Stimulated activated CD4-positive, alpha-beta T cell treated with anti-CD3 and anti-CD28 coated beads, Interleukin-1b, Interleukin-23, amount 100 ng/mL, for 48 hours (primary cell): ENCODE data around the gene ARHGEF1.

Experiments used
- DNase-seq: peaks from one replicate; pipeline ENCODE4 v3.0.0-alpha.2; 2020

The ARHGEF1 gene

DNA sequence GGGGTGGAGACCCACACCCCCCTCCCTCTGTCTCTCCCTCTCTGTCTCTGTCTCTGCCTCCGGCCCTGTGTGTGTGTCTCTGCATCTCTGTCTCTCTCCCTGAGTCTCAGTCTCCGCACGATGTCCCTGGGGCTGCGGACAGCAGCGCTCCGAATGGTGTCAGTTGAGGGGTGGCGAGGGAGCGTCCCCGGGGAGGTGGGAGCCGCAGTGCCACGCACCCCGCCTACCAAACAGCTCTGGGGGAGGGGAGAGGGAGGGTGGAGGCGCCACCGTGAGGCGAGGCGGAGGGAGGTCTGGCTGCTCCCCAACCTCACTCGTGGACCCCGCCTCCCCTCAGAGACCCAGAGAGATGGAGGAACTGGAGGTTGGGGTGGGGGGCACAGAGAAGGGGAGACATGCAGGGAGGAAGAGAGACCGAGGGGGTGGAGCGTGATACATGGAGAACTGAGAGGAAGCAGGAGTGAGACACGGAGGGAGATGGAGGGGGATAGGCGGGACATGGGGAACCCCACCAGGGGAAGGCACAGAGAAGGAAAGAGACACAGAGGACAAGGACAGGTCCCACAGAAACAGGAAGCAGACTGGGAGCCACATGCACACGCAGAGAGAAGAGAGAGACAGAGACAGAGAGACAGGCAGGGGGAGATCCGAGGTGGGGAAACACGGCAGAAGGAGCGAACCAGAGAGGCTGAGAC is 38.0 kb downstream of the ARHGEF1 start:
- no peak for DNase-seq

DNA sequence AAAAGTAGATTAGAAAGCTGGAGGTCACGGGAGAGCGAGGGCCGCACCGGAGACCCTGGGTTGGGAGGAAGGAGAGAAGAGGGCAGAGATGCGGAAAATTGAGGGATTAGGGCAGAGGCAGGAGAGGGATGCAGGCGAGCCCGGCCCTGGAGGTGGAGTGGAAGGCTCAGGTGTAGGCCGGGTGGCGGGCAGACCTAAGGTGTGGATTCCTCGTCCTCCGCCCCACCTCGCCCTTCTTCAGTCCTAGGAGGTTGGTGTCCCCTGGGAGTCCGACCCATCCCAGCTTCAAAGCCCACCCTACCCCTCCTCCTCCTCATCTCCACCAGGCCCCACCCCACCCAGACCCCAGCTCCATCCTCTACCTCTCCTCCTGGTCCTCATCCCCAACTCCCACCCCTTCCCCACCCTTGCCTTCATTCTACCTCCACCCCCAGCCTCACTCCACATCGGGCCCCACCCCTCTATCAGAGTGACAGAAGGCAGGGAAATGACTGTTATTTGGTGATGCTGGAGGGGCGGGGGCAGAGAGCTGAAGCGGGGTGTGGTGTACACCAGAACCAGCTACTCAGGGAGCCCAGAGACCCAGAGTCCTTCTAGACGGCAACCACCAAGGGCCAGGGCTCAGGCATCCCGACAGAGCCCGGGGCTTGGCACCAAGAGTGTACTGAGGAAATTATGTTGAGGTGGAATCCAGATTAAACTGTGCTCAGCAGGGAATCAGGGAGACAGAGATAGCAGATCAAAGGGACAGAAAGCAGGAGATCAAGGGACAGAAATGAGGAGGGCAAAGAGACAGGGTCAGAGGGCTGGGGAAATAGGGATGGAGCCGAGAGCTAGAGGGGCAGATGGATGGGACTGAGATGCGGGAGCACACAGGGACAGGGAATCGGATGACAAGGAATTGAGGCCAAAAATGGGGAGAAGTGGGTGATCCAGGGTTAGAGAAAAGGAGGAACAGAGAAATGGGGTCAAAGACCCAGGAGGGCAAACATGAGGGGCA is 38.9 kb downstream of the ARHGEF1 start:
- no peak for DNase-seq

DNA sequence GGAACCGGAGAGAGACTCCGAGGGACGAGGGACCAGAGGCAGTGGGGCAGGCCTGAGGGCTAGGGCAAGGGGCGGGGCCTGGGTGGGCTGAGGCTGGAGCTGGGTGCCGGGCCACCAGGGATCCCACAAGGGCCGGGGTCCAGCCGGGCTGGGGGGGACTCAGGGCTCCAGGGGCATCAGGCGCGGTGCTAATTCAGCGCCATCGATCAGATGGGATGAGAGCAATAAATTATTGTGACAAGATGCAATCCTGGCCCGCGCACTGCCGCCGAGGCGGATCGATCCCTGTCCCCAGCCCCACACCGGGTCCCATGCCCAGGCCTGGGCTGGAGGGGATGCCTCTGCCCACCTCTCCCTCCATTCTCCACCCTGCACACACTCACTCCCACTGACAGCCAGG is 39.6 kb downstream of the ARHGEF1 start:
- no peak for DNase-seq

DNA sequence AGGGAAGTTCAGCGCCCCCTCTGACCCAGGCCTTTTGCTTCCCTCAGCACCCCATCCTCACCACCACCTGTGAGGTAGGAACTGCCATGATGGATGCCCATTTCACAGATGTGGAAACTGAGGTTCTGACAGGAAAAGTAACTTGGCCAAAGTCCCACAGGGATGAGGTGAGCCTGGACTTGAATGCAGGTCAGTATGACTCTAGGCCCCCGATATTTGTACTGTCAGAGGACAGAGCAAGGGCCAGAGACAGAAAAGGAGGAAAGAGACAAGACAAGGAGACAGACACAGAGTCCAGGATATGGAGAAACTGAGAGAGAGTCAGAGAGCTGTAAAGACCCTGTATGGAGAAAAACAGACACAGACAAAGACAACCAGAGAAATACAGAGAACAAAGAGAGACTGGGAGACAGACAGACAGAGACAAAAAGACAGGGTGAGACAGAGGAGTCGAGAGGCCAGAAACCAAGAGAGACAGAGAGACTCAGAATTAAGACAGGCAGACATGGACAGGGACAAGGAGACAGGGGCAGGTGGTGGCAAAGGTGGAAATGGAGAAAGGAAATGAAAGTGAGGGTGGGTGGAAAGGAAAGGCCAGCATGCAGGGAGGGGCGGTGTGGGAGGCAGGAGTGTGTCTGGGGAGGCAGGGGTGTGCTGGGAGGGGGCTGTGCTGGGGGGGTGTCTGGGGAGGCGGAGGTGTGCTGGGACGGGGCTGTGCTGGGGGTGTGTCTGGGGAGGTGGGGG is 40.2 kb downstream of the ARHGEF1 start:
- no peak for DNase-seq

DNA sequence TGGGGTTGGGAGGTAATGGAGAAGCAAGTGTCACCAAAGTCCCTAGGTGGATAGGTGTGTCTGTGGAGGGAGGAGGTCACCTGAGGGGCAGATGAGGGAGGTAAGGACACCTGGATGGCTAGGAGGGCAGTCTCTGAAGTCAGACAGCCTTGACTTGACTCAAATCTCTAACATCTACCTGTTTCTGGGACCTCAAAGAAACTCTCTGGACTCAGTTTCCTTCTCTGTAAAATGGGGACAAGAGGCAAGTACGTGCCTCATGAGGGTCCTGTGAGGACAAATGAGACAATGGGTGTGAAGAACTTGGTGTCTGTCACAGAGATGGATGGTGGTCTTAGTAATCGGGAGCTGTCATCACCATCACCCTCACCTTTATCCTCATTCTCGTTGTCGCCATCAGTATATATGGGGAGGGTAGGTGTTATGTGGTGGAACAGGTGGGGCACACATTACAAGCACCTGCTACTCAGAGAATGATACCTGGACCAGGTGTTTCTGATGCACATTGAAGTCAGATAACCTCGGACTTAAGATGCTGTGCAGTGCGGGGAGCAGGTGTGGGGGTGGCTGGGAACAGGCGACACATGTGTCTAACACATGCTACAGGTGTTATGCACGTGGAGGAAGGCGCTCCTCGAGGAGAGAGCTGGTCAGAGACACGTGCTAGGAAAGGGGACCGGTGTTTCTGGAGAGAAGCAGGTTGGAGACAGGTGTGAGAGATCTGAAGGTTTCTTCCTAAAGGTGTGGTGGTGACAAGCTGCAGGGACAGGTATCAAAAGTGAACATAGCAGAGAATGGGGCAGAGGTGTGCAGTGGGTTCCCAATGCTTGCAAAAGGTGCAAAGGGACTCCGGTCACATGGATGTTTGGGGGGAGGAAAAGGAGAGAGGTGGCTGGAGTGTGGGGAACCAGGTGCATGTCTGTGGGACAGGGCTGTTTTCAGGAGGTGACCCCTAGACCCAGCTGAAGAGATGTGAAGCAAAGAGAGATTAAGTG is 41.5 kb downstream of the ARHGEF1 start:
- no peak for DNase-seq

DNA sequence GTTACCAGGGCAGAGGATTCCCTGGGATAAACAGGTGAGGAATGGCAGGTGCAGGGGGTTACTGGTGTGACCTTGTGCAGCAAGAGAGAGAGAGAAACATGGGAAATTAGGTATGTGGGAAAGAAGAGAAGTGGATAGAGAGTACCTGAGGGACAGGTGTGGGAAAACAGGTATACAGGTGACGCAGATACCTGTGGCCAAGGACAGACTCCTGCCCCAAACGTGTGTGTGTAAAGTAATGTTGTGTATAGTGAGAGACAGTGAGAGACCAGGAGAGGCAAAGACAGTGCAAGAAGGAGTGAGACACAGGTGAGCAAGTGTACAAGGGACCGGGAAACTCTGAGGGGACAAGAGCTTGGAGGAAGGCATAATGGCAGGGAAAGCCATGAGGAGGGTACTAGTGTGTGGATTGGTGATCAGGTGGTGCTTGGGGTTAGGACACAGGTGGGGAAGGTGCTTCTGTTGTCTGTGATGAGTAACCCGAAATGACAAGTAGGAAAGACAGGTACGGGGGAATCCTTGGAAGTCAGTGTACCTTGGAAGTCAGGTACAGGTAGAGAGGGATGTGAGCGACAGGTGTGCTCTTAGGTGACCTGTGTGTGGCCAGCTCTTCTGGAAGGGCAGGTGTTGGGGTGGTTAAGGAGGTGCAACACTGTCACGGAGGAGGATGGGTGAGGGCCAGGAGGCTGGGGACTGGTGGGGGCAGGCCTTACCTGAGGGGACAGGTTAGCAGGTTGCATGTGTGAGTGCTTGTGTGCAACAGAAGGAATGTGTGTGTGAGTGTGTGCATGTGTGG is 42.4 kb downstream of the ARHGEF1 start:
- no peak for DNase-seq

DNA sequence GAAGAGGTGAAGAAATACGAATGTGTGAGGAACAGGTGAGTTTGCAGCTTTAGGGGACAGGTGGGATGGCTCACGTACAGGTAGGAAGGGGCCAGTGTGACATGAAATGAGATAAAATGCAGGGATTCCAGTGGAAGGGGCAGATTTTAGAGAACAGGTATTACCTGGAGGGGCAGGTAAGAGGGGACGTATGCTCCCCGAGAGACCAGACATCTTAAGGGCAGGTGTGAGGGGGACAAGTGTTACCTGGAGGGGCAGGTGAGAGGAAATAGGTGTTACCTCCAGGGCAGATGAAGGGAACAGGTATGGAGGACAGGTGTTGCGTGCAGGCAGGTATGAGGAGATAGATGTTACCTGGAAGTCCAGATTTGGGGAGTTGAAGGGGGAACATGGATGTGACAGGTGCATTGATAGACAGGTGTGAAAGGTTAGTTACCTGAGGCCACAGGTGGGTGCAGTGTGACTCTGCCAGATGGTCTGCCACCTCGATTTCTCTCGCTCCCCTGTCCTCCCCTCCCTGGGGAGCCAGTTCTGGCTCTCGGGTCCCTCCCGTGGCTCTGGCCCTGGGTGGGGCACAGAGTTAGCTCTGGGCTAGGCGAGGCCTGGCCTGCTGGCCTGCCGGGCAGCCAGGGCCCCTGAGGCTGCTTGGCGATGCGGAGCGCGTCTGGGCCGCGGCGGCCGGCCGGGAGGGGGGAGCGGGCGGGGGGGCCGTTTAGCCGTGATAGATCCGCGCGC is 43.2 kb downstream of the ARHGEF1 start:
- no peak for DNase-seq

DNA sequence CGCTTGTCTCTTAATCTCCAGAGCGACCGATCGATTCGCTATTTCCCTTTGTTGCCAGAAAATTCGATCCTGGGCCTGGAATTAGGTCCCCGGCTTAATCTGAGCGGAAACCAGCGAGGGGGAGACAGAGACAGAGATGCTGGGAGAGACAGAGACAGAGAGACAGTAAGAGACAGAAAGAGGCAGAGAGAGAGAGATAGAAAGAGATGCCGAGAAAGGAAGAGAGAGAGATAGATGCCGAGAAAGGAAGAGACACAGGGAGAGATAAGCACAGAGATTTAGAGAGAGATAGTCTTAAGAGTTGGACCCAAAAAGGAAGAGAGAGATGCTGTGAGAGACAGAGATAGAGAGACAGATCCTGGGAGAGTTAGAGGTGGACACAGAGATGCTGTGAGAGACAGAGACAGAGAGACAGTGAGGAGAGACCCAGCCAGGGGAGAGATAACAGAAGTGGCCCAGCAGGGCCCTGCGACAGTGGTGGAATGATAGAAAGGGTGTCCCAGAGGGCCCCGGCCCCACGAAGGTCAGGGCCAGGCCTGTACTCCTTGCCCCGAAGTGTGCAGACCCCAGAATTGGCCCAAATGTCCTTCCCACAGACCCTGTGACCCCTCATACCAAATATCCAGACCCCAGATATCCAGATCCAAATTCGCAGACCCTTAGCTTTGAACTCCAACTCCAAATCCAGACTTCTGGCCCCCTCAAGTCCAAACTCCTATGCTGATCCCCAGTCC is 43.9 kb downstream of the ARHGEF1 start:
- no peak for DNase-seq

DNA sequence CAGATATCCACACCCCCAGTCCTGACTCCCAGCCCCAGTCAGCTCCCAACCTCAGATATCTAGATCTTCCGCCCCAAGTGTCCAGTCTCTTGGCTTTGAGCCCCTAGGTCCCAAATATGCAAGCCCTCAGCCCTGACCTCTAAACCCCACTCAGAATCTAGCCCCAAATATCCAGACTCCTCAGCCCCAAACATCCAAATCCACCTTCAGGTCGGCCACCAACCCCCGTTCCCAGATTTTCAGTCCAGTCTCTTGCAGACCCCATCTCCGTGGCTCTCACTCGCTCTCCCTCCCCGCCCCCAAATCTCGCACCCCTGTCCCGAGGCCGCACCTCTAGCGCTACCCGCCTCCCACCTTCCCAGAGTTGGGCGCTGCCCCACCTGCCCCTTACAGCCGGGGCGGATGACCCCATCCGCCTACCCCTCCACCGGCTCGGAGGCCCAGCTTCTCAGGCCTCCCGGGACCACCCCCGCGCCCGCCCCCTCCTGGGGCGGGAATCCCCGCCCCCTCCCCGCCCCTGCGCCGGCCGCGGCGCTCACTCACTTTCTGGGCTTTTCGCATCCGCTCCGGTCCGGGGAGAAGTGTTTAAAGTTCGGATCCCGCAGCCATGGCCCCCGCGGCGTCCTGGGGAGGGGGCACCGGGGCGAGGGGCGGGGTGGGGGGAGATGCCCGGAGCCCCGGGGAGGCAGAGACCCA is 44.7 kb downstream of the ARHGEF1 start:
- DNase-seq: no peak

DNA sequence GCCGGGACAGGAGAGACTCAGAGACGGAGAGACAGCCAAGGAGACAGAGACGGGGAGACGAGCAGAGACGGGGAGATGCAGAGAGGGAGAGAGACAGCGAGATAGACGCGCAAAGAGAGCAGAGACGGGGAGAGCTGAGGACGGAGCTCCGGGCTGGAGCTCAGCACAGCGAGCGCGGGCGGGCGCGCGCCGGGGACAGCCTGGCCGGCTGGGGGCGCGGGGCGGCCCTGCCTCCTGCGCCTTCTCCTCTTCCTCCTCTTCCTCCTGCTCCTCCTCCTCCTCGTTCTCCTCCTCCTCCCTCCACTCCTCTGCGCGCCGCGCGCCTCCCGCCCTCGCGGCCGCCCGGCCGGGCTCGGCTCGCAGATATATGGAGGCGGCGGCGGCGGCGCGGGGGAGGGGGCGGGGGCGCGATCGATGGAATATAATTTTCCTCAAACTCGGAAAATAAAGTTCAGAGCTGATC is 45.3 kb downstream of the ARHGEF1 start, which contains the start of gene ERFL:
ERFL (minus strand) TSS at position 229 of the 463 bp plus-strand sequence. CDS start 15,530 bp downstream, outside the sequence.
- no peak for DNase-seq

DNA sequence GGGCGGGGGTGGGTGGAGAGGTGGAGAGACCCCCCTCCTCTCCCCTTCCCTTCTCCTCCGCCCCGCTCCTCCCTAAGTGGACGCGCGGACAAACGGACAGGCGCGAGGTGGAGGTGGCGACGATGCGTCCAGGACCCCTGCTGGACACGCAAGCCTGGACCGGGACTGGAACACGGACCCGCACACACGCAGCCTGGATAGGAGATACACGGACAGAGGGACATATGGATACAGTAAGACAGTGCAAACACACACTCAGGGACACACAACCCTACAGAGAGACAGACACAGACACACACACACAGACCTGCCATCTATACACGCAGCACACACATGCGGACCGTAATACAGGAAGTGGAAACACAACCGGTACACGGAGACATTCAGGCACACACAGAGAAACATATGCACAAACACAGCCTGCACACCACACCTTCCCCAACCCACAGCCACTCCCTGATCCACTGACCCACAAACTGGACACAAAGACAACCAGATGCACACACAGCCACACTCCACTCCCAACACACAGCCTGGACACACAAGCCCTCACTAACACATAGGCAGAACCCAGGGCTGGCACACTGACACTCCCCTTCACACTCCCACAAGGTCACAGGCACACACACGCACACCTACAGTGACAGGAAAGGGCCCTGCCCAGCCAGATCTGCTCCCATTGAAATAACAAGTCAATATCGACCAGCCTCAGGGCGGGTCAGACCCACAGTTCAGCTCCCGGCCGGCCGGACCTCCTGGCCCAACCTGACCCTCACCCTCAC is 46.0 kb downstream of the ARHGEF1 start:
- DNase-seq: no peak

DNA sequence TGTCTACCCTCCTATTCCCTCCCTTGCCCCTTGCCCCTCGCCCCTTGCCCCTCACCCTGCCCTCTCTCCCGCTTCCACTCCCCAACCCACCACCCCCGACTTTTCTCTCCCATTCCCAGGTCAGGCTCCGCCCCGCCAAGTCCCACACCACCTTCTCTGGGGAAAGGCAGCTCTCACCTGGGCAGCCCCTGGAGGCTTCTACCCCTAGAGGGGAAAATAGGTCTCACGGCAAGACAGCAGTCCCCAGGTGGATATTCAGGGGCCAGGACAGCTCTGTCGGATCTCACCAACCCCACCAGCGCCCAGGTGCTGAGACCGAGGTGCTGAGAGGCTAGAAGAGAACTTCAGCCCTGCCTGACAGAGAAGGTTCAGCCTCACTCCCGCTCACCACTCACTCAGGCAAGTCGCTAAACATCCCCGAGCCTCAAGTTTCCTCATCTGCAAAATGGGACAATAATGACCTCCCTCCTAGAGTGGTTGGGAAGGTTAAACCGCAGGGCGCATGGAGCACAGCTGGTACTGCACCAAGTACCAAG is 46.6 kb downstream of the ARHGEF1 start:
- no peak for DNase-seq

DNA sequence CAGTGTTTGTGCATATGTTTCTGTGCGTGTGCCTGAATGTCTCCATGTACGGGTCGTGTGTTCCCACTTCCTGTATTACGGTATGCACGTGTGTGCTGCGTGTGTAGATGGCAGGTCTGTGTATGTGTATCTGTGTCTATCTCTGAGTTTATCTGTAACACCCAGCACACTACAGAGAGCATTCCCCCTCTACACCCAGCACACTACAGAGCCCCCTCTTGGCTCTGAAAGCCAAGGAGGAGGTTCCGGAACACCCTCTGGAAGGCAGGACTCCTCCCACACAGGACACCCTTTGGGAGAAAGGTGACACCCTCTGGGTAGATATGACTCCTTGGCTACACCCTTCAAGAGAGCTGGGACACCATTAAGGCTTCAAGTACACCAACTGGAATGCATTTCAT is 47.3 kb downstream of the ARHGEF1 start:
- no peak for DNase-seq

DNA sequence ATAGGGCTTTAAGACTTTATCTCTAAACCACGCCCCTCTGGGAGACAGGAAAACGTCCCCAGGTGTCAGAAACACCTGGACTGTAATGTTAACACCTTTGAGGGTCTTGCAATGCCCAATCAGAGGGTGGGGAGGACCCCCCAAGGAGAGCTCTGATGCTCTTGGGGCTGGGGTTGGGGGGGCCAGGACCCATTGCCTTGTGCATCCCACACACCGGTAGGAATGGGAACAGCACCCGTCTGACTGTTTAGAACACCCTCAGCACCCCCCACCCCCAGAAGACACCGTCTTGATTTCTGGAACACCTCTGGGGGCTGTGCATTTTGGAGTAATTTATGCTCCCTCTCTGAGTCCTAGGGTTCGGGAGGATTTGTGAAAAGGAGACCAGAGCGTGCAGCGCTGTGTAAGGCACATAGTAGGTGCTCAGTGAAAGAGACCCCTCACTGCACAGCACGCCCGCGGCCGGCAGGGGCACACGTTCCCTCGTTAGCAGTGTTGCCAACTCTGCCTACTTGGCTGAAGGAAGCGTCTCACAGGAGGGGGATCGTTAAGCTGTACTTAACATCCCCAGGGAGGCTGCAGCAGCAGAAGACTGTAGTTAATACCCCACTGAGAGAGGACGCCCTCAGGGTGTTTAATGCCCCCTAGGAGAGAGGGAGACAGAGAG is 48.1 kb downstream of the ARHGEF1 start:
- DNase-seq: no peak

DNA sequence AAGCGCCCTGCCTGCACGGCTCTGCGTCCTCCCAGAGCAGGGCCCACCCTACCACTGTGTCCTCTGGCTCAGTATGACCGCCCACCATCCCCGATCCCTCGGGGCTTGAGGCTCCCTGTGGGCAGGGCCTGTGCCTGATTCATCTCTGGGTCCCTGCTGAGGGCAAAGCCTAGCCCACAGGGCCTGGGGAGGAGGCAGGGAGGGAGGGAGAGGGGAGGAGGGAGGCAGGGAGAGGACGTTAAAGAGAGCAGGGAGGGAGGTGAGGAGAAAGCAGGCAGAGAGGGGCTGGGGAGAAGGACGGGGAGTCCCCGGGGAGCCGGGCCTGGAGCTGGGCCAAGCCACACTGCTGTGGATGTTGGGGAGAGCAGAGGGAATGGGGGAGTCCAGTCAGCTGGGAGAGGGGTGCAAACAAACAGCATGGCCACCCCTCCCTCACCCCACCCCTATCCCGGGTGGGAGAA is 49.3 kb downstream of the ARHGEF1 start:
- no peak for DNase-seq

DNA sequence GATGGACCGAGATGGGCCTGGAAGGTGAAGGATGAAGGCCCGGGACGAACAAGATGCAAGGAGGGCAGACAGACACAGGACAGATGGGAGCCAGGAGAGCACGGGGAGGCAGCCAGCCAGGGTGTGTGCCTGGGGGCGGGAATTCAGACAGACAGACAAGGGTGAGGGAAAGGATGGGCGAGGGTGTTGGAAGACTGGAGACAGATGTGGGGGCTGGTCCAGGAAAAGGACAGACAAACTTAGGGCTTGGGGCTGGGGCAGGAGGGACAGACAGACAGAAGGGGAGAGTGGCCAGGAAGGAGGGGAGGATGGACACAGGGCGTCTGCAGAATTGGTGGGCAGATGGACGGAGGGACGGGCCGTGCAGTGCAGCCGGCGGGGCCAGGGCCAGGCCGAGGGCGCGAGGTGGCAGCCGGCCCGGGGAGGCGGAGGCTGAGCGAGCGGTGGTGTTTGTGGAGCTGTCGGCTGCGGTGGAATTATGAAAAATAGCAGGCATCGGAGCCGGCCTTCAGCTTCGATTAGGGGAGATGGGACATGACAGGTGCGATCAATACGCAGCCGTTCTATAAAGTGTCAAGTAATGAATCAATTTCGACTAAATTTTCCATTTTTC is 49.8 kb downstream of the ARHGEF1 start:
- no peak for DNase-seq
